Measurements from ENCODE around the gene PTPRU. TPM values are rescaled to one million over a fixed set of nuclear protein-coding genes. Genes with fewer than 3 reads are reported as not detected.

The PTPRU gene
- total RNA-seq, 1 donor from 2014 or later: 0.24 TPM

- Mint-ChIP-seq H3K9me3 (no peaks in the 10 kb centered on the region), H3K27me3 (peaks cover 20% of the 10 kb centered on the region), H3K4me1 (peaks cover 4% of the 10 kb centered on the region), H3K27ac (no peak overlapping the region), H3K4me3 (no peak overlapping the region), H3K36me3 (ENCODE audit: low read depth) (no peaks in the 10 kb centered on the region)
- DNase-seq (no peak), ATAC-seq (ENCODE audit: low read depth) (no peak)
- intact Hi-C loops (cut with micrococcal nuclease): no loop called here
- ChIA-PET POLR2A (no interaction called here), CTCF (no interaction called here)
- no peak for TF ChIP-seq CTCF (IDR thresholded peaks at IDR 0.05)
These were observed 18.9 kb downstream of the PTPRU start for GRCh38 chr1:29255134-29255666.

- CTCF ChIA-PET: no interaction called here
- DNase-seq (no peak), ATAC-seq (ENCODE audit: low read depth) (no peak)
- peaks cover 30% of the 10 kb centered on the region for H3K27me3 Mint-ChIP-seq
- no peaks in the 10 kb centered on the region for H3K36me3 Mint-ChIP-seq (ENCODE audit: low read depth)
- no peak overlapping the region for H3K4me3 Mint-ChIP-seq
- POLR2A ChIA-PET: no interaction called here
- H3K9me3 Mint-ChIP-seq: no peaks in the 10 kb centered on the region
- TF ChIP-seq CTCF (IDR thresholded peaks at IDR 0.05): no peak
- H3K4me1 Mint-ChIP-seq: peaks cover 5% of the 10 kb centered on the region
- intact Hi-C loops (cut with micrococcal nuclease): no loop called here
- H3K27ac Mint-ChIP-seq: no peak overlapping the region
These were observed 20.1 kb downstream of the PTPRU start for GRCh38 chr1:29256394-29256793.

GRCh38 chr1:29256979-29257804 is 20.9 kb downstream of the PTPRU start:
- Mint-ChIP-seq H3K27ac (no peak overlapping the region), H3K4me1 (peaks cover 5% of the 10 kb centered on the region), H3K4me3 (no peak overlapping the region), H3K27me3 (peaks cover 37% of the 10 kb centered on the region), H3K36me3 (ENCODE audit: low read depth) (no peaks in the 10 kb centered on the region), H3K9me3 (no peaks in the 10 kb centered on the region)
- TF ChIP-seq CTCF (IDR thresholded peaks at IDR 0.05): no peak
- DNase-seq (no peak), ATAC-seq (ENCODE audit: low read depth) (no peak)
- ChIA-PET CTCF (no interaction called here), POLR2A (no interaction called here)
- intact Hi-C loops (cut with micrococcal nuclease): no loop called here

GRCh38 chr1:29258189-29258975 is 22.1 kb downstream of the PTPRU start:
- no peaks in the 10 kb centered on the region for H3K36me3 Mint-ChIP-seq (ENCODE audit: low read depth)
- no peak for TF ChIP-seq CTCF (IDR thresholded peaks at IDR 0.05)
- intact Hi-C loops (cut with micrococcal nuclease): no loop called here
- H3K9me3 Mint-ChIP-seq: no peaks in the 10 kb centered on the region
- H3K4me3 Mint-ChIP-seq: no peak overlapping the region
- DNase-seq: no peak
- ATAC-seq (ENCODE audit: low read depth): no peak
- POLR2A ChIA-PET: no interaction called here
- peaks cover 5% of the 10 kb centered on the region for H3K4me1 Mint-ChIP-seq
- H3K27me3 Mint-ChIP-seq: peaks cover 41% of the 10 kb centered on the region
- CTCF ChIA-PET: no interaction called here
- H3K27ac Mint-ChIP-seq: no peak overlapping the region

Data from activated B cell treated with CpG ODN at 0.5 μM for 24 hours (primary cell).